Memory B cell (primary cell): Measurements from ENCODE around the gene LILRB1.
"Not testable (repeated sequence)": the region's sequence is repeated elsewhere in the genome, so short reads cannot be mapped to it uniquely, and the experiment has no call there.

ENCODE experiments used
- ATAC-seq: fragments of 150-1000 bp; cut with Tn5 transposase; 2 replicates; pipeline ENCODE4 v1.10.0; 2021; ENCODE audit warnings: low read depth, mild to moderate bottlenecking, moderate library complexity
- DNase-seq, 2 donors: peaks; one replicate each; pipeline ENCODE4 v3.0.0; 2022; ENCODE audit warnings: low spot score in 2 of 2
- H3K27ac Mint-ChIP-seq: one replicate; pipeline ENCODE4 v1.8.0; 2022; ENCODE audit warnings: mild to moderate bottlenecking, moderate library complexity, mixed read lengths
- H3K27me3 Mint-ChIP-seq: one replicate; pipeline ENCODE4 v1.8.0; 2022; ENCODE audit warnings: mixed read lengths
- H3K36me3 Mint-ChIP-seq: one replicate; pipeline ENCODE4 v1.8.0; 2022; ENCODE audit warnings: mild to moderate bottlenecking, mixed read lengths
- H3K4me1 Mint-ChIP-seq: one replicate; pipeline ENCODE4 v1.8.0; 2022; ENCODE audit warnings: mixed read lengths
- H3K4me3 Mint-ChIP-seq: one replicate; pipeline ENCODE4 v1.8.0; 2022; ENCODE audit warnings: mild to moderate bottlenecking, moderate library complexity, mixed read lengths
- H3K9me3 Mint-ChIP-seq: one replicate; pipeline ENCODE4 v1.8.0; 2022; ENCODE audit warnings: mixed read lengths

The LILRB1 gene

DNA sequence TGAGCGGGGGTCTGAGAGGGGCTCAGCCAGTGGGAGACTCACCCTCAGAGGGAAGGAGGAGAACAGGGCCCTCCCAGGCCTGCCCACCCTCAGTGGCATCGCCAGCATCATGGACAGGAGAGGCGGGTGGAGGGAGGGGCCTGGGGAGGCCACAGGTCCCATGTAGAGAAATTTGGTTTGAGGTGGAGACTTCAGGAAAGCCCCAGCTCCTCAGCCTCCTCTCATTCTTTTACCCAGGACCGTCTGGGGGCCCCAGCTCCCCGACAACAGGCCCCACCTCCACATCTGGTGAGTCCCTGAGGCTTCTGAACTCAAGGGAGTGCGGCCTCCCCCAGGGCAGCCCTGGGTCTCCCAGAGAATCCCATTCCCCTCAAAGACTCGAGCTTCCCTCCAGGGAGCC, 3.1 kb downstream of the LILRB1 start:
- ATAC-seq = no peak
- no peak overlapping the region for H3K4me3 Mint-ChIP-seq

DNA sequence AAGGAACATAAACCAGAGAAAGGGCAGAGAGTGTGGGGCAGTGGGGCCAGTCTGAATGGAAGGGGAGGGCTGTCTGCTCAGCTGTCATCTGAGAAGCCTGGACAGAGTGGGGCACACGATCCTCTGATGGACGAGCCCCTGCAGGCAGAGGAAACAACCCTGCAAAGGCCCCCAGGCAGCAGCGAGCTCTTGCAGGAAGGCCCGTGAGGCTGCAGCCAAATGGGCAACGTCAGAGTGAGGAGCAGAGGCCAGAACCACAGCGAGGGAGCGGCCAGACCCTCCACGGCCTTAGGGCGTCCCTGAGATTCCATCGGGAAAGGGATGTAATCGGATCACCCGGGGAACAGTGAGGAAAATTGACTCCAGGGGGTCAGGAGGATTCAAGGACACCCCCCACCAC, 5.8 kb downstream of the LILRB1 start:
- H3K4me1 Mint-ChIP-seq, H3K27ac Mint-ChIP-seq, DNase-seq, H3K4me3 Mint-ChIP-seq, H3K9me3 Mint-ChIP-seq, H3K27me3 Mint-ChIP-seq, ATAC-seq: not testable (repeated sequence)
- H3K36me3 Mint-ChIP-seq = peaks cover 12% of the 10 kb centered on the region

More for the DNA sequence above, 3.1 kb downstream of the LILRB1 start:
- Mint-ChIP-seq H3K27me3 (no peaks in the 10 kb centered on the region), H3K36me3 (peaks cover 20% of the 10 kb centered on the region), H3K4me1 (peaks cover 20% of the 10 kb centered on the region), H3K9me3 (peaks cover 1% of the 10 kb centered on the region), H3K27ac (peak overlapping the region; percentile 53)
- no peak for DNase-seq

DNA sequence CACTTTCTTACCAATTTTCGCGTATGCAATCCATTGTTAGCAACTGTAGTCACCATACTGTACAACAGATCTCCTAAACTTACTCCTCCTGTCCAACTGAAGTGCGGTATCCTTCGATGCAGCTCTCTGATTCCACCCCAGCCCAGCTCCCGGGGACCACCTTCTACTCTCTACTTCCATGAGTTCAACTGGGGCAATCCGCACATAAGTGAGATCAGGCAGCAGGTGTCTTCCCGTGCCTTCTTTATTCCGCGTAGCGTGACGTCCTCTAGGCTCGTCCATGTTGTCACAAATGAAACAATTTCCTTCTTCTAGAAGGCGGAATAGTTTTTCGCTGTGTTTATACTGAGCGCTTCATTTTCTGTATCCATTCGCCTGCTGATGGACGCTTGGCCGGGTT, 8.4 kb downstream of the LILRB1 start:
- ATAC-seq = no peak
- Mint-ChIP-seq H3K36me3 (peaks cover 10% of the 10 kb centered on the region), H3K27me3 (no peaks in the 10 kb centered on the region), H3K4me1 (peaks cover 4% of the 10 kb centered on the region), H3K9me3 (peaks cover 3% of the 10 kb centered on the region), H3K4me3 (no peak overlapping the region), H3K27ac (no peak overlapping the region)
- no peak for DNase-seq

DNA sequence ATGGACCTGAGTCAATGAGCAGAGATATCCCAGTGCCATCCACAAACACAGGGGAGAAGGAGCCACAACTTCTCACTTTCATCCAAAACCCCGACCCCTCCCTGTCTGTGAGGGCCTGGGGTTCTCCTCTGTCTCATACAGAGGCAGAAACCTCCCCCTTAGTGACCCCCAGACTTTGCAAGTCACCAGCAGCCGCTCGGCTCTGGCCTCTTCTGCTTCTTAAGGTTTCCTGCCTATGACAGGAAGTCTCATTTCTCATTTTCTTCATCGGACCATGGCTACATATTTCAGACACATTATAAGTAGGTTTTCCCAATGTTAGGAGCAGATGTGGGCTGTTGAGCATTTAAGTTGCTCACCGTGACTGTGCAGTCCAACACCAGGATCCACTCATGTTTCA, 12.7 kb downstream of the LILRB1 start:
- DNase-seq, H3K27me3 Mint-ChIP-seq, H3K36me3 Mint-ChIP-seq, H3K4me1 Mint-ChIP-seq, H3K9me3 Mint-ChIP-seq, H3K4me3 Mint-ChIP-seq, H3K27ac Mint-ChIP-seq, ATAC-seq: not testable (repeated sequence)

DNA sequence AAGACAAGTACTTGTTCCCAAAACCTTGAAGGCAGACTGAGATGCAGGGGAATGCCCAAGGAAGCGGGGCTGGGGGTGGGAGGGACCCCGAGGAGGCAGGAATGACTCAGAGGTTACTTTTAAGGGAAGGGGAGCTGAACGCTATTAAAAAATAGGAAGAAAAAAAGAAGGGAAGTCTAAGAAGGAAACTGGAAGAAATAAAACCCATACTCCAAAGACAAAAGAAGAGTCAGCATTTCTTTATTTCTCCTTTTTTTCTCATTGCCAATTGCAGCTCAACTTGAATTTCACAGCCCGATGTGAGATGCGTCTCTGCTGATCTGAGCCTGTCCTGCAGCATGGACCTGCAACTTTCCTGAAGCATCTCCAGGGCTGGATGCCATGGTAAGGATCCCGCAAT, 13.3 kb downstream of the LILRB1 start:
- H3K4me3 Mint-ChIP-seq, H3K27ac Mint-ChIP-seq, ATAC-seq, DNase-seq, H3K4me1 Mint-ChIP-seq, H3K27me3 Mint-ChIP-seq, H3K36me3 Mint-ChIP-seq, H3K9me3 Mint-ChIP-seq: not testable (repeated sequence)

DNA sequence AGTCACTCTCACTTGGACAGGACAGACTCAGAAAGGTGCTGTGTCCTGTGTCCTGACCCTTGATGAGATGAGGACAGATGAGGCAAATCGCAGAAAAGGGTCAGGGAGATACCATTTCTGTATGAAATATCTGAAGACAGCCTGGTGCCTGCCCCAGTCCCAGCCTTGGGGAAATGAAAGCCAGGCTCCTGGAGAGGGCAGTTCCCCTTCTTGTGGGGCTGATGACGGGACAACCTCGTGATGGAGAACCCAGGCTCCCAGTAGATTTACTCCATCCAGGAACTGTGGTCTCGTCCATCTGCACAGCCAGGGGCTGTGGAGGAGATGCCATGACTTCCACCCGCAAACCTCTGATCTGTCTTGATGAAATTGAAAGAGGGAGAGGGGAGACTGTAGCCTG, 13.8 kb downstream of the LILRB1 start:
- ATAC-seq (no peak), DNase-seq (no peak)
- Mint-ChIP-seq H3K4me3 (no peak overlapping the region), H3K9me3 (no peaks in the 10 kb centered on the region), H3K36me3 (no peaks in the 10 kb centered on the region), H3K27me3 (peaks cover 5% of the 10 kb centered on the region), H3K27ac (no peak overlapping the region), H3K4me1 (peaks cover 4% of the 10 kb centered on the region)

DNA sequence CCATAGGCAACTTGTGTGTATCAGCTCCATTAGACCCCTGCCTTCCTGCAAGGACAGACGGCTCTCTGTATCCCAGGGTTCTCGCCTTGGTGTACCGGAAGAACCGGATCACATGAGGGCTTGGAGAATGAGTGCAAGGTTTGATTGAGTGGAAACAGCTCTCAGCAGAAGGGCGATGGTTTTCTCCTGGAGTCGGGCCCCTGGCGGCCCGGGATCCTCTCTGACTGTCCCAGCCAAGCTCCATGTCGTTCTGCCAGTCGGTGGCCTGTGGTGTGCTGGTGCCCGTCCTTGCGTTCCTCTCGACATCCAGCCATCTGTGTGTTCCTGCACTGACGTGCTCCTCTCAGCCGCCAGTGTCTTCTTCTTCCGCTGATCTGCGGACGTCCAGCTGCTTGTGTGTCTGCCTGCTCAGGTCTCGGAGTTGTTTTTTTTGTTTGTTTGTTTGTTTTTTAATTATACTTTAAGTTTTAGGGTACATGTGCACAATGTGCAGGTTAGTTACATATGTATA, 16.1 kb downstream of the LILRB1 start:
- peaks cover 5% of the 10 kb centered on the region for H3K27me3 Mint-ChIP-seq
- no peak for ATAC-seq
- H3K4me1 Mint-ChIP-seq = peaks cover 4% of the 10 kb centered on the region
- no peak overlapping the region for H3K4me3 Mint-ChIP-seq
- no peaks in the 10 kb centered on the region for H3K9me3 Mint-ChIP-seq
- no peak overlapping the region for H3K27ac Mint-ChIP-seq
- no peaks in the 10 kb centered on the region for H3K36me3 Mint-ChIP-seq
- DNase-seq = no peak

DNA sequence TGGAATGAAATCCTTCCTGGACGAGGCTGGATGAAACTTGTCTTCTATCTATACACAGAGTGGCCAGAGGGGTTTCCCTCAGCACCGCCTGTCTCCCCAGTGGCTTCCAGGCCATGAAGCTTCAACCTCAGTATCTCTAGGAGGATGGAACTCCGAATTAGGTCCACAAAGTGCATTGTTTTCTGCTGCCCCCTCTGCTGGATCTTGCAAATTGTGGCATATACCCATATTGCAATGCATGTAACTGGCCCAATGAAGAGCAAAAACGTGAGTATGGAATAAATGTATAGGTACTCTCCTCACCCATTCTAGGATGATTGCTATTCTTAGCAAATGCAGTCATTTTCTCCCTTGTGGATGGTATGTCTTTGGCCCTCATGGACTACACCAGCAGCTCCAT, 17.8 kb downstream of the LILRB1 start:
- Mint-ChIP-seq H3K27ac (no peak overlapping the region), H3K36me3 (no peaks in the 10 kb centered on the region), H3K4me1 (peaks cover 3% of the 10 kb centered on the region), H3K27me3 (peaks cover 5% of the 10 kb centered on the region), H3K9me3 (no peaks in the 10 kb centered on the region), H3K4me3 (no peak overlapping the region)
- ATAC-seq (no peak), DNase-seq (no peak)

DNA sequence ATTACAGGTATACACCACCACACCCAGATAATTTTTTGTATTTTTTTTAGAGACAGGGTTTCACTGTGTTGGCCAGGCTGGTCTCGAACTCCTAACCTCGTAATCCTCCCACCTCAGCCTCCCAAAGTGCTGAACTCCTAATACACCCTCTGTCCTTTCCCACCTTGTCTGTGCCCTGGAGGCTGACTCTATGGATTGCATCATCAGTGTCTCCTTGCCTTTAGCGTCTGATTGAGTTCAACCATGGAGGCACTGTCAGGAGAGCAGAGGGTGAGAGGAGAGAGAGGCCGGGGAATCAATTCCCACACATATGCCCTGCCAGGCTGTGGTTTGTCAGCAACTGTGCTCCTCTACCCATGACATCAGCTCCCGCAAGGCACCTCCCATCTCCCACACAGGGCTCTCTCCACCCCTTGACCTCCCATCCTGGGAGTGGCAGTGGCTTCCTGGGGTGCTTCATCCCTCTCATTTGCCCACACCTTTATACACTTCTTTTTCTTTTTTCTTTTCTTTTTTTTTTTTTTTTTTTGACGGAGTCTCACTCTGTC, 19.9 kb downstream of the LILRB1 start:
- no peaks in the 10 kb centered on the region for H3K36me3 Mint-ChIP-seq

DNA sequence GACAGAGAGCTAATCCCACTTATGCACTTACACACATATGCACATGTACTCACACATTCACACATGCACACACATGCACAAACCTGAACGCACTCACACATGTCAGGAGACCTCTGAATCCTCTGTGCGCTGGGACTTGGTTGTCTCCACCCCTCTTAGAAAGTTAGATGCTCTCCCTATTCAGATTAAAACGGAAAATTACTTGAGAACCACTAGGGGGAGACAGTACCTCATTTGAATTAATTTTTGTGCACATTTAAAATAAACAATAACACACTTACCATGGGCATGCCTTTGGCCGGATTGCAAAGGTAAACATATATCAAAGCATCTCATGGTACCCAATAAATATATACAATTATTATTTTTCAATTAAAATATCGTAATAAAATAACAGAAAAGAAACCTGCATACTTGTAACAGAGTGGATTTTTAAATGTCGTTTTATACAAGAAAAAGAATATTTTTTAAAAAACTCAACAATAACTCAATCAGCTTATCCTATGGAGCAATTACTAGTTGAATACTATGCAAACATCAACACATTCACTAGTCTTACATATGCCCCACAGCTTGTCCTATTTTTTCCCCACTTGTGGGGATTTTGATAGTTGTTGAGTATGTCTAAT, 23.0 kb downstream of the LILRB1 start:
- H3K36me3 Mint-ChIP-seq = no peaks in the 10 kb centered on the region
- no peak overlapping the region for H3K27ac Mint-ChIP-seq
- peaks cover 8% of the 10 kb centered on the region for H3K4me1 Mint-ChIP-seq
- peaks cover 4% of the 10 kb centered on the region for H3K27me3 Mint-ChIP-seq
- no peak overlapping the region for H3K4me3 Mint-ChIP-seq
- DNase-seq (peak in 1 of 2 donors; percentile 29), ATAC-seq (peak; percentile 42)
- no peaks in the 10 kb centered on the region for H3K9me3 Mint-ChIP-seq

More for the DNA sequence above, 19.9 kb downstream of the LILRB1 start:
- Mint-ChIP-seq H3K27ac (no peak overlapping the region), H3K4me1 (peaks cover 8% of the 10 kb centered on the region), H3K4me3 (no peak overlapping the region), H3K27me3 (peaks cover 7% of the 10 kb centered on the region), H3K9me3 (no peaks in the 10 kb centered on the region)
- ATAC-seq (no peak), DNase-seq (no peak)

DNA sequence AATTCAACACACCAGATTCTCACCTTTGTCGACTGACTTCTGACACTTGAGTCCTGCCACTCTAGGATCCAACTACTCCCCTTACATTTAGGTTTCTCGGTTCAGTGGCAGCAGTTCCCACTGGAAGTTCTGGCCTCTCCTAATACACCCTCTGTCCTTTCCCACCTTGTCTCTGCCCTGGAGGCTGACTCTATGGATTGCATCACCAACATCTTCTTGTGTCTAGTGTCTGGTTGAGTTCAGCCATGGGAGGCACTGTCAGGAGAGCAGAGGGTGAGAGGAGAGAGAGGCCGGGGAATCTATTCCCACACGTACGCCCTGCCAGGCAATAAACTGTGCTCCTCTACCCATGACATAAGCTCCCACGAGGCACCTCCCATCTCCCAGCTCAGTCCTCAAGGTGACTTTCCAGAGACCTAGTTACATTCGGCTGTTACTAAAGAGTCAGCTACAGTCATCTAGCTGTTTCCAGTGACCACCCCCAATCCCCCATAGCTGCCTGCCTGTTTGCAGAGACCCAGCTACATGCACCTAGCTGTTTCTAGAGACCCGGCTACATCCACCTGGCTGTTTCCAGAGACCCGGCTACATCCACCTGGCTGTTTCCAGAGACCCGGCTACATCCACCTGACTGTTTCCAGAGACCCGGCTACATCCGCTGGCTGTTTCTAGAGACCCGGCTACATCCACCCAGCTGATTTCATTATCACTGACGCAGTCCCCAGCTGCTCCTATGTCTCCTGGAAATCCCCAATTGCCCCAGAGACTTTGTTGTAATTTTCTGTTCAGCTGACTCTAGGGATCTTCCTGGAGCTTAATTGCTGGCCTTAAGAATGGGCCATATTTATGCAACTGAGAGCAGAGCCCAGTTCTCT, 24.4 kb downstream of the LILRB1 start:
- Mint-ChIP-seq H3K4me1 (peaks cover 8% of the 10 kb centered on the region), H3K27ac (no peak overlapping the region), H3K4me3 (no peak overlapping the region), H3K9me3 (peaks cover 2% of the 10 kb centered on the region), H3K27me3 (peaks cover 10% of the 10 kb centered on the region), H3K36me3 (no peaks in the 10 kb centered on the region)
- ATAC-seq (peak; percentile 34), DNase-seq (no peak)

DNA sequence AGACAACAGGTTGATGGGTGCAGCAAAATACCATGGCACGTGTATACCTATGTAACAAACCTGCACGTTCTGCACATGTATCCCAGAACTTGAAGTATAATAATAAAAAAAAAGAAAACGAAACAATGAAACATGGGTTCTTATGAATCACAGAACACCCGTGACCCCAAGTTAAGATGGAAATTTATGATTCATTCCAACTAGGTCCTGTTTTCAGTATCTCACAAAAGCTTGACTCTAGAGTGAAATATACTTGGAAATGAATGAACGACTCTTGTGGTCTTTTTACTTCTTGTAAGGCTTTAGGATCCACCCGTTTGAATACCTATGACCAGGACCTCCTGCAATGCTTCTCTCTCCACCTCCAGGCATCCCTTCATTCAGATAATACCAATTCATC, 29.0 kb downstream of the LILRB1 start:
- H3K4me1 Mint-ChIP-seq = peaks cover 21% of the 10 kb centered on the region
- DNase-seq (no peak), ATAC-seq (no peak)
- H3K27me3 Mint-ChIP-seq = peaks cover 16% of the 10 kb centered on the region
- H3K27ac Mint-ChIP-seq = no peak overlapping the region
- H3K4me3 Mint-ChIP-seq = no peak overlapping the region
- peaks cover 2% of the 10 kb centered on the region for H3K9me3 Mint-ChIP-seq
- H3K36me3 Mint-ChIP-seq = no peaks in the 10 kb centered on the region

DNA sequence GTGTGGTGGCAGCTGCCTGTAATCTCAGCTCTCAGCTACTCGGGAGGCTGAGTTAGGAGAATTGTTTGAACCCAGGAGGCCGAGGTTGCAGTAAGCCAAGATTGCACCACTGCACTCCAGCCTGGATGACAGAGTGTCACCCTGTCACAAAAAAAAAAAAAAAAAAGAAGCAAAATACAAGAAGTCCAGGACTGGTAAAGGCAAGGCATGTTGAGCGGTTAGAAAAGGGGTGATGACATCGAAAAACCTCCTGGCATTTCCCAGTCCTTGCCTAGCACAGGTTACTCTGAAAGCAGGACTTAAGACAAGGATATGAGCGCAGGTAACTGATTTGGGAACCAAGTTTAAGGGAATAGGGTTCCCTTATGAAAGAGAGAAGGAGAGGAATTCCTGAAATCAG, 30.0 kb downstream of the LILRB1 start:
- H3K4me3 Mint-ChIP-seq = no peak overlapping the region
- peaks cover 2% of the 10 kb centered on the region for H3K9me3 Mint-ChIP-seq
- no peaks in the 10 kb centered on the region for H3K36me3 Mint-ChIP-seq
- no peak overlapping the region for H3K27ac Mint-ChIP-seq
- H3K4me1 Mint-ChIP-seq = peaks cover 18% of the 10 kb centered on the region
- peaks cover 17% of the 10 kb centered on the region for H3K27me3 Mint-ChIP-seq
- DNase-seq = no peak
- ATAC-seq = no peak

DNA sequence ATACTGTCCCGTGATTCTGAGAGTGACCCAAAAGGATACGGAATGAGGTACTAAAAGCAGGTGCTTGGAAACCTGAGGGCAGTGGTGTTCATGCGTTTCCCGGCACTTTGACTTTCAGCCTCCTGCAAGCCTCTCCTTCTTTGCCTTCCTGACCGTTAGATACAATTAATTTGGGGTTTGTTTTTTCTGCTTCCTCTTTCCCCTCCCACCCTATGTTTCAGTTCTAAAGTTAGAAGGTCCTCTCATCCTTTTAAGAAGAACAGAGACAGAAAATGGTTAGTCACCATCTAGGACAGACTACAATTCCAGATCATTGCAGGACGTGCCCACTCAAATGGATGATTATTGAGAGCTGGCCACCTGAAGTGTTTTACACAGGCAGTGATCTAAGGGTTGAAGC, 30.7 kb downstream of the LILRB1 start:
- Mint-ChIP-seq H3K27me3 (peaks cover 19% of the 10 kb centered on the region), H3K4me3 (no peak overlapping the region), H3K4me1 (peaks cover 18% of the 10 kb centered on the region), H3K9me3 (peaks cover 2% of the 10 kb centered on the region), H3K27ac (no peak overlapping the region), H3K36me3 (no peaks in the 10 kb centered on the region)
- ATAC-seq (peak; percentile 45), DNase-seq (no peak)
